ENCODE measurements around the gene CBFB. TPM values are rescaled to one million over a fixed set of nuclear protein-coding genes. Genes with fewer than 3 reads are reported as not detected.

CBFB gene
- total and polyA plus RNA-seq, 2 donors: 49.4 to 54.3 TPM

- H3K4me1 ChIP-seq (ENCODE audit: control insufficient read depth in 2 of 2, insufficient read depth in 2 of 2, low read length in 2 of 2): peaks cover 5 to 8% of the 10 kb centered on the region in 2 donors
- no peaks in the 10 kb centered on the region for H3K36me3 ChIP-seq (ENCODE audit: control insufficient read depth in 2 of 2, insufficient read depth in 2 of 2, low read length in 1 of 2)
- peaks cover 0 to 1% of the 10 kb centered on the region in 2 donors for H3K9me3 ChIP-seq (ENCODE audit: control insufficient read depth in 2 of 2, insufficient read depth in 1 of 2, low read length in 1 of 2)
- DNase-seq (ENCODE audit: low read depth in 6 of 9, low spot score in 9 of 9): no peak
- H3K27ac ChIP-seq (ENCODE audit: low read depth in 1 of 2, low read length in 1 of 2): no peak overlapping the region
- peaks cover 3 to 38% of the 10 kb centered on the region in 2 donors for H3K27me3 ChIP-seq (ENCODE audit: control insufficient read depth in 2 of 2, insufficient read depth in 1 of 2, low read length in 1 of 2)
- WGBS: 88% methylated on average over 6 of the region's 6 CpGs
- H3K4me3 ChIP-seq (ENCODE audit: low read length in 2 of 2): no peak overlapping the region
Observed at GRCh38 chr16:66996324-66996982, 32.5 kb upstream of the CBFB start.

- no peak overlapping the region for H3K4me3 ChIP-seq (ENCODE audit: low read length in 2 of 2)
- H3K36me3 ChIP-seq (ENCODE audit: control insufficient read depth in 2 of 2, insufficient read depth in 2 of 2, low read length in 1 of 2): no peaks in the 10 kb centered on the region
- no peak overlapping the region for H3K27ac ChIP-seq (ENCODE audit: low read depth in 1 of 2, low read length in 1 of 2)
- H3K4me1 ChIP-seq (ENCODE audit: control insufficient read depth in 2 of 2, insufficient read depth in 2 of 2, low read length in 2 of 2): peaks cover 7 to 8% of the 10 kb centered on the region in 2 donors
- no peak for DNase-seq (ENCODE audit: low read depth in 6 of 9, low spot score in 9 of 9)
- WGBS: 82% methylated on average over 3 of the region's 3 CpGs
- H3K9me3 ChIP-seq (ENCODE audit: control insufficient read depth in 2 of 2, insufficient read depth in 1 of 2, low read length in 1 of 2): peaks cover 0 to 1% of the 10 kb centered on the region in 2 donors
- H3K27me3 ChIP-seq (ENCODE audit: control insufficient read depth in 2 of 2, insufficient read depth in 1 of 2, low read length in 1 of 2): peaks cover 3 to 40% of the 10 kb centered on the region in 2 donors
Observed at GRCh38 chr16:66996983-66997358, 32.0 kb upstream of the CBFB start.

GRCh38 chr16:67000384-67001351 is 28.3 kb upstream of the CBFB start:
- peaks cover 0 to 1% of the 10 kb centered on the region in 2 donors for H3K9me3 ChIP-seq (ENCODE audit: control insufficient read depth in 2 of 2, insufficient read depth in 1 of 2, low read length in 1 of 2)
- H3K4me3 ChIP-seq (ENCODE audit: low read length in 2 of 2): peak overlapping the region; percentile 40 to 53
- peak overlapping the region in 1 of 2 donors; percentile 48 for H3K27ac ChIP-seq (ENCODE audit: low read depth in 1 of 2, low read length in 1 of 2)
- H3K27me3 ChIP-seq (ENCODE audit: control insufficient read depth in 2 of 2, insufficient read depth in 1 of 2, low read length in 1 of 2): peaks cover 3 to 47% of the 10 kb centered on the region in 2 donors
- H3K4me1 ChIP-seq (ENCODE audit: control insufficient read depth in 2 of 2, insufficient read depth in 2 of 2, low read length in 2 of 2): peaks cover 7 to 8% of the 10 kb centered on the region in 2 donors
- H3K36me3 ChIP-seq (ENCODE audit: control insufficient read depth in 2 of 2, insufficient read depth in 2 of 2, low read length in 1 of 2): no peaks in the 10 kb centered on the region
- peak in 6 of 9 donors; percentile 13 to 51 (median 26) for DNase-seq (ENCODE audit: low read depth in 6 of 9, low spot score in 9 of 9)
- 9% methylated on average over 89 of the region's 89 CpGs for WGBS

- Histone ChIP-seq H3K9me3 (ENCODE audit: control insufficient read depth in 2 of 2, insufficient read depth in 1 of 2, low read length in 1 of 2) (peaks cover 0 to 1% of the 10 kb centered on the region in 2 donors), H3K27me3 (ENCODE audit: control insufficient read depth in 2 of 2, insufficient read depth in 1 of 2, low read length in 1 of 2) (peaks cover 3 to 47% of the 10 kb centered on the region in 2 donors), H3K4me3 (ENCODE audit: low read length in 2 of 2) (no peak overlapping the region), H3K4me1 (ENCODE audit: control insufficient read depth in 2 of 2, insufficient read depth in 2 of 2, low read length in 2 of 2) (peaks cover 7 to 8% of the 10 kb centered on the region in 2 donors), H3K27ac (ENCODE audit: low read depth in 1 of 2, low read length in 1 of 2) (no peak overlapping the region), H3K36me3 (ENCODE audit: control insufficient read depth in 2 of 2, insufficient read depth in 2 of 2, low read length in 1 of 2) (no peaks in the 10 kb centered on the region)
- WGBS: 97% methylated on average over 3 of the region's 3 CpGs
- DNase-seq (ENCODE audit: low read depth in 6 of 9, low spot score in 9 of 9): no peak
Observed at GRCh38 chr16:67001726-67002125, 27.2 kb upstream of the CBFB start.

- no peak overlapping the region for H3K27ac ChIP-seq (ENCODE audit: low read depth in 1 of 2, low read length in 1 of 2)
- DNase-seq (ENCODE audit: low read depth in 6 of 9, low spot score in 9 of 9): no peak
- H3K36me3 ChIP-seq (ENCODE audit: control insufficient read depth in 2 of 2, insufficient read depth in 2 of 2, low read length in 1 of 2): no peaks in the 10 kb centered on the region
- peaks cover 2 to 12% of the 10 kb centered on the region in 2 donors for H3K27me3 ChIP-seq (ENCODE audit: control insufficient read depth in 2 of 2, insufficient read depth in 1 of 2, low read length in 1 of 2)
- H3K9me3 ChIP-seq (ENCODE audit: control insufficient read depth in 2 of 2, insufficient read depth in 1 of 2, low read length in 1 of 2): no peaks in the 10 kb centered on the region
- H3K4me3 ChIP-seq (ENCODE audit: low read length in 2 of 2): no peak overlapping the region
- 93% methylated on average over 12 of the region's 12 CpGs for whole genome bisulfite sequencing
- H3K4me1 ChIP-seq (ENCODE audit: control insufficient read depth in 2 of 2, insufficient read depth in 2 of 2, low read length in 2 of 2): no peaks in the 10 kb centered on the region
Observed at GRCh38 chr16:67006930-67007658, 21.9 kb upstream of the CBFB start.

GRCh38 chr16:67009158-67009557 is 19.8 kb upstream of the CBFB start:
- no peak for DNase-seq (ENCODE audit: low read depth in 6 of 9, low spot score in 9 of 9)
- H3K36me3 ChIP-seq (ENCODE audit: control insufficient read depth in 2 of 2, insufficient read depth in 2 of 2, low read length in 1 of 2): no peaks in the 10 kb centered on the region
- peaks cover 10 to 16% of the 10 kb centered on the region in 2 donors for H3K27me3 ChIP-seq (ENCODE audit: control insufficient read depth in 2 of 2, insufficient read depth in 1 of 2, low read length in 1 of 2)
- WGBS: 89% methylated on average over 1 of the region's 1 CpG
- H3K27ac ChIP-seq (ENCODE audit: low read depth in 1 of 2, low read length in 1 of 2): no peak overlapping the region
- no peak overlapping the region for H3K4me3 ChIP-seq (ENCODE audit: low read length in 2 of 2)
- peaks cover 0 to 8% of the 10 kb centered on the region in 2 donors for H3K9me3 ChIP-seq (ENCODE audit: control insufficient read depth in 2 of 2, insufficient read depth in 1 of 2, low read length in 1 of 2)
- H3K4me1 ChIP-seq (ENCODE audit: control insufficient read depth in 2 of 2, insufficient read depth in 2 of 2, low read length in 2 of 2): peaks cover 9% of the 10 kb centered on the region in 2 donors

- no peak for DNase-seq (ENCODE audit: low read depth in 6 of 9, low spot score in 9 of 9)
- H3K36me3 ChIP-seq (ENCODE audit: control insufficient read depth in 2 of 2, insufficient read depth in 2 of 2, low read length in 1 of 2): no peaks in the 10 kb centered on the region
- H3K27me3 ChIP-seq (ENCODE audit: control insufficient read depth in 2 of 2, insufficient read depth in 1 of 2, low read length in 1 of 2): peaks cover 14 to 33% of the 10 kb centered on the region in 2 donors
- WGBS: 95% methylated on average over 2 of the region's 2 CpGs
- H3K4me1 ChIP-seq (ENCODE audit: control insufficient read depth in 2 of 2, insufficient read depth in 2 of 2, low read length in 2 of 2): peaks cover 14 to 15% of the 10 kb centered on the region in 2 donors
- H3K27ac ChIP-seq (ENCODE audit: low read depth in 1 of 2, low read length in 1 of 2): no peak overlapping the region
- H3K4me3 ChIP-seq (ENCODE audit: low read length in 2 of 2): no peak overlapping the region
- H3K9me3 ChIP-seq (ENCODE audit: control insufficient read depth in 2 of 2, insufficient read depth in 1 of 2, low read length in 1 of 2): peaks cover 0 to 8% of the 10 kb centered on the region in 2 donors
Observed at GRCh38 chr16:67011274-67011673, 17.7 kb upstream of the CBFB start.

GRCh38 chr16:67013233-67013822 is 15.6 kb upstream of the CBFB start:
- peak overlapping the region; percentile 26 to 50 for H3K4me3 ChIP-seq (ENCODE audit: low read length in 2 of 2)
- no peak for DNase-seq (ENCODE audit: low read depth in 6 of 9, low spot score in 9 of 9)
- WGBS: 16% methylated on average over 21 of the region's 21 CpGs
- no peak overlapping the region for H3K27ac ChIP-seq (ENCODE audit: low read depth in 1 of 2, low read length in 1 of 2)
- peaks cover 0 to 8% of the 10 kb centered on the region in 2 donors for H3K9me3 ChIP-seq (ENCODE audit: control insufficient read depth in 2 of 2, insufficient read depth in 1 of 2, low read length in 1 of 2)
- H3K4me1 ChIP-seq (ENCODE audit: control insufficient read depth in 2 of 2, insufficient read depth in 2 of 2, low read length in 2 of 2): peaks cover 14 to 15% of the 10 kb centered on the region in 2 donors
- H3K36me3 ChIP-seq (ENCODE audit: control insufficient read depth in 2 of 2, insufficient read depth in 2 of 2, low read length in 1 of 2): no peaks in the 10 kb centered on the region
- peaks cover 14 to 33% of the 10 kb centered on the region in 2 donors for H3K27me3 ChIP-seq (ENCODE audit: control insufficient read depth in 2 of 2, insufficient read depth in 1 of 2, low read length in 1 of 2)

Data from thymus (tissue), 11 donors.